ENCODE results near the gene OR4E1.

GRCh38 chr14:21694425-21694824 lies 20.8 kb upstream of the OR4E1 start:
- TF ChIP-seq EZH2 (IDR thresholded peaks at IDR 0.05), result no peak
- TF ChIP-seq POLR2AphosphoS5 (IDR thresholded peaks at IDR 0.05; ENCODE audit: borderline replicate concordance, low read depth, low read length), result no peak
- TF ChIP-seq FOXP2 (optimal IDR thresholded peaks at IDR 0.05; ENCODE audit: control extremely low read depth, extremely low read length, insufficient read depth), result no peak

All from SK-N-MC (cell line).